CD14-positive monocyte (primary cell): ENCODE results near the gene SLC35G2. TPM values are rescaled to one million over a fixed set of nuclear protein-coding genes. Genes with fewer than 3 reads are reported as not detected.
A peak's percentile ranks its signal among the peaks of the same experiment; 100 is the strongest.

ENCODE experiments used
- DNase-seq, 3 donors: peaks; one replicate each; pipeline ENCODE4 v3.0.0-alpha.2; 2011 to 2022
- H2AFZ ChIP-seq: 2 replicates; pipeline ENCODE4 v1.6.0; 2012; ENCODE audit warnings: mild to moderate bottlenecking, low read depth, low read length, inconsistent platforms; ENCODE audit not compliant: insufficient read depth, poor library complexity, severe bottlenecking
- H3K27ac ChIP-seq, 2 donors: 1 replicate in 1 of 2; 2 replicates in 1 of 2; pipeline ENCODE4 v1.5.1; 2012 to 2013; ENCODE audit warnings: low read length in 2 of 2, control low read depth in 1 of 2, inconsistent platforms in 1 of 2, low read depth in 1 of 2, mild to moderate bottlenecking in 1 of 2
- H3K27me3 ChIP-seq, 2 donors: one replicate each; pipeline versions ENCODE4 v1.6.0 to v1.6.1; 2011 to 2013; ENCODE audit warnings: low read length in 2 of 2; ENCODE audit not compliant: control insufficient read depth in 2 of 2, insufficient read depth in 2 of 2
- H3K36me3 ChIP-seq, 2 donors: replicated peaks in 1 of 2; 1 replicate in 1 of 2; 2 replicates in 1 of 2; pipeline versions ENCODE4 v1.5.1 to v1.6.1; 2012 to 2013; ENCODE audit warnings: low read length in 2 of 2, control low read depth in 1 of 2, inconsistent platforms in 1 of 2, mild to moderate bottlenecking in 1 of 2; ENCODE audit not compliant: insufficient read depth in 2 of 2, control insufficient read depth in 1 of 2
- H3K4me1 ChIP-seq, 2 donors: 1 replicate in 1 of 2; 2 replicates in 1 of 2; pipeline versions ENCODE4 v1.5.1 to v1.6.1; 2012 to 2013; ENCODE audit warnings: low read length in 2 of 2, control low read depth in 1 of 2, inconsistent platforms in 1 of 2, mild to moderate bottlenecking in 1 of 2, moderate library complexity in 1 of 2; ENCODE audit not compliant: insufficient read depth in 2 of 2, control insufficient read depth in 1 of 2
- H3K4me2 ChIP-seq: replicated peaks from 2 replicates; pipeline ENCODE3; 2012; ENCODE audit warnings: low read length, moderate library complexity, mild to moderate bottlenecking; ENCODE audit not compliant: poor library complexity, severe bottlenecking; ENCODE audit errors: extremely low read depth
- H3K4me3 ChIP-seq, 3 experiments: fragments of 200-600 bp in 1 of 3; sonication (generic) in 1 of 3; replicated peaks in 1 of 3; 1 replicate in 2 of 3; 2 replicates in 1 of 3; pipeline ENCODE4 v1.5.1; 2011 to 2013; ENCODE audit warnings: low read length in 3 of 3, mild to moderate bottlenecking in 3 of 3, control low read depth in 2 of 3, low read depth in 2 of 3, inconsistent platforms in 1 of 3, moderate library complexity in 1 of 3
- H3K79me2 ChIP-seq: 2 replicates; pipeline ENCODE4 v1.6.0; 2012; ENCODE audit warnings: mild to moderate bottlenecking, control low read depth, inconsistent platforms, low read length, moderate library complexity; ENCODE audit not compliant: insufficient read depth
- H3K9ac ChIP-seq: 2 replicates; pipeline ENCODE4 v1.6.0; 2017; ENCODE audit warnings: low read length, mild to moderate bottlenecking; ENCODE audit not compliant: insufficient read depth, poor library complexity, severe bottlenecking
- H3K9me3 ChIP-seq, 2 donors: replicated peaks in 1 of 2; 1 replicate in 1 of 2; 2 replicates in 1 of 2; pipeline versions ENCODE4 v1.5.1 to v1.6.1; 2012 to 2013; ENCODE audit warnings: low read length in 2 of 2, control low read depth in 1 of 2; ENCODE audit not compliant: control insufficient read depth in 1 of 2, insufficient read depth in 1 of 2
- H4K20me1 ChIP-seq: 2 replicates; pipeline ENCODE4 v1.6.0; 2012; ENCODE audit warnings: mild to moderate bottlenecking, low read length, control low read depth, moderate library complexity; ENCODE audit not compliant: insufficient read depth
- H3K27ac Mint-ChIP-seq, 7 donors: one replicate each; pipeline ENCODE4 v1.8.0; 2020; ENCODE audit warnings: mild to moderate bottlenecking in 7 of 7, mixed read lengths in 7 of 7, moderate library complexity in 6 of 7, inconsistent platforms in 2 of 7
- H3K27me3 Mint-ChIP-seq, 3 donors: one replicate each; pipeline ENCODE4 v1.8.0; 2021 to 2022; ENCODE audit warnings: low read depth in 3 of 3, mild to moderate bottlenecking in 3 of 3, mixed read lengths in 3 of 3, moderate library complexity in 3 of 3, inconsistent platforms in 1 of 3
- H3K36me3 Mint-ChIP-seq, 2 donors: one replicate each; pipeline ENCODE4 v1.8.0; 2020; ENCODE audit warnings: mixed read lengths in 2 of 2, inconsistent platforms in 1 of 2, mild to moderate bottlenecking in 1 of 2
- H3K4me1 Mint-ChIP-seq: one replicate; pipeline ENCODE4 v1.8.0; 2020; ENCODE audit warnings: mild to moderate bottlenecking, mixed read lengths
- H3K4me3 Mint-ChIP-seq, 2 donors: one replicate each; pipeline ENCODE4 v1.8.0; 2020; ENCODE audit warnings: mild to moderate bottlenecking in 2 of 2, mixed read lengths in 2 of 2, moderate library complexity in 1 of 2
- H3K9me3 Mint-ChIP-seq, 7 donors: one replicate each; pipeline ENCODE4 v1.8.0; 2020 to 2022; ENCODE audit warnings: mixed read lengths in 7 of 7, mild to moderate bottlenecking in 6 of 7, moderate library complexity in 6 of 7, inconsistent platforms in 2 of 7
- CTCF ChIP-seq: fragments of 200-600 bp; IDR thresholded peaks from one replicate; pipeline ENCODE4 v1.8.0; 2022; ENCODE audit warnings: antibody characterized with exemption, mild to moderate bottlenecking
- WGBS: methylation state at CpG from one replicate; pipeline ENCODE4 v1.1.5; 2013; ENCODE audit warnings: missing lambda C conversion rate; ENCODE audit not compliant: insufficient coverage; 5-methylcytosine and 5-hydroxymethylcytosine counted together
- intact Hi-C, 2 donors: fragments of 100-400 bp; cut with micrococcal nuclease; formaldehyde crosslinking; loops; one replicate each; pipeline versions ENCODE4 v1.15.0 to v1.15.1; 2023
- polyA plus RNA-seq, 3 donors: library from polyadenylated mRNA; depleted of rRNA in 1 of 3; unstranded in 2 of 3; stranded (reverse) in 1 of 3; fragments of 300-500 nt in 2 of 3; fragments of >200 nt in 1 of 3; fragmentation: Illumina TruSeq in 2 of 3; gene quantifications; 1 replicate in 2 of 3; 2 replicates in 1 of 3; pipeline ENCODE4 v1.2.3, GENCODE V29; 2012 to 2021

The SLC35G2 gene
- polyA plus RNA-seq, 3 donors: not detected

DNA sequence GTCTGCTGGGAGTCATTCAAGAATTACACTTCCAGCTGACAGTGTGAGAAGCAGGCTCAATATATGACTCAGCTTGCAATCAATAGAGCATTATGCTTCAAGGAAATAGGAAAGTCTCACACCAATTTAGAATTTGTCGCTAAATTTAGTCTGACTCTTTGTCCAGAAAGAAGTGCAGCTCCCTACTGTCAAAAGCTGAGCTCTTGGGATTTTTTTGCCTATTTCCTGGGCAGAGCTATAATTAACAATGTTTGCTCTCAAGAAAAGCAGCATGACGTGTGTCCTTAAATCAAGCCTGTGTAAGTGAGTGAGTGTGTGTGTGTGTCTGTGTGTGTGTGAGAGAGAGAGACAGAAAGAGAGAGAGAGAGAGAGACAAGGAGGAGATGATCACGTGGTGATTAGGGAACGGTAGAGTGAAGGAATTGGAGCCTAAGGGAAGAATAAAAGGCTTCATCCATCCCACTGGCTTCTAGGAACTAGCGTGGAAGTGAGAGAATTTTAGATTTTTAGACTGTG is 16.4 kb upstream of the SLC35G2 start:
- Histone ChIP-seq H3K27me3 (no peaks in the 10 kb centered on the region), H2AFZ (peak overlapping the region; percentile 11), H3K4me2 (no peak overlapping the region), H3K36me3 (no peaks in the 10 kb centered on the region), H3K4me3 (no peak overlapping the region), H3K9me3 (no peaks in the 10 kb centered on the region), H3K9ac (no peak overlapping the region), H3K79me2 (no peaks in the 10 kb centered on the region), H3K27ac (no peak overlapping the region), H3K4me1 (no peaks in the 10 kb centered on the region), H4K20me1 (no peaks in the 10 kb centered on the region)
- Mint-ChIP-seq H3K4me1 (peaks cover 8% of the 10 kb centered on the region), H3K27ac (no peak overlapping the region), H3K4me3 (no peak overlapping the region), H3K27me3 (no peaks in the 10 kb centered on the region), H3K9me3 (no peaks in the 10 kb centered on the region), H3K36me3 (no peaks in the 10 kb centered on the region)
- 48% methylated on average over 2 of the region's 5 CpGs for WGBS
- intact Hi-C loops: no loop called here
- no peak for DNase-seq
- TF ChIP-seq CTCF: no peak

DNA sequence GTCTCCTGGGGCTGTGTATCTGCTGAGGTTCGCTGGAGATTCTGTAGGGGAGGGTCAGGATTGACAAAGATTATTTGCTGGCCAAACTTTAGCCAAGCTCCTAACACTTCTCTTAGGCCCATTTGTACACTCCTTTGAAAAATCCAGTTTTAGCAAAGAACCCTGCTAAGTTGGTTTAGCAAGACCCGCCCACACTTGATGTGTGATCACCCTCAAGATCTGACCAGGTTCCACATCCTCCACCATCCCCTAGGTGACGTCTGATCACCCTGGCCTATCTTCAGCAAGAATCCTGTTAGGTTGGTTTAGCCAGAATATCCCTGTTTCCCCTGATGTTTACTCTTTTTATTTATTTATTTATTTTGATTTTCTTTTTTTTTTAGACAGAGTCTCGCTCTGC is 14.8 kb upstream of the SLC35G2 start:
- Histone ChIP-seq H3K4me3 (no peak overlapping the region), H3K4me1 (no peaks in the 10 kb centered on the region), H2AFZ (no peak overlapping the region), H3K27me3 (no peaks in the 10 kb centered on the region), H3K9ac (no peak overlapping the region), H3K36me3 (no peaks in the 10 kb centered on the region), H3K27ac (no peak overlapping the region), H3K9me3 (no peaks in the 10 kb centered on the region), H3K4me2 (no peak overlapping the region), H3K79me2 (no peaks in the 10 kb centered on the region), H4K20me1 (no peaks in the 10 kb centered on the region)
- DNase-seq: no peak
- peaks cover 8% of the 10 kb centered on the region for H3K4me1 Mint-ChIP-seq
- no peaks in the 10 kb centered on the region for H3K36me3 Mint-ChIP-seq
- no peak overlapping the region for H3K4me3 Mint-ChIP-seq
- WGBS: no CpG with 5 or more reads among the region's 4 CpGs
- H3K27me3 Mint-ChIP-seq: no peaks in the 10 kb centered on the region
- no peaks in the 10 kb centered on the region for H3K9me3 Mint-ChIP-seq
- H3K27ac Mint-ChIP-seq: no peak overlapping the region
- no peak for TF ChIP-seq CTCF
- intact Hi-C loops: no loop called here
